KOPT-K1 (cell line): Measurements from ENCODE around the gene P4HA2.
"Not testable (repeated sequence)": the region's sequence is repeated elsewhere in the genome, so short reads cannot be mapped to it uniquely, and the experiment has no call there.

Source experiments
- H3K27ac ChIP-seq: fragments of 200-600 bp; sonication (generic); 2 replicates; pipeline ENCODE4 v1.5.1; 2016; ENCODE audit warnings: antibody characterized with exemption, mild to moderate bottlenecking, low read depth, low read length; ENCODE audit not compliant: poor library complexity, severe bottlenecking
- H3K36me3 ChIP-seq: fragments of 200-600 bp; sonication (generic); 2 replicates; pipeline ENCODE4 v1.5.1; 2017; ENCODE audit warnings: antibody characterized with exemption, mild to moderate bottlenecking, low read length, moderate library complexity; ENCODE audit not compliant: insufficient read depth
- H3K9me3 ChIP-seq: fragments of 200-600 bp; sonication (generic); 2 replicates; pipeline ENCODE4 v1.5.1; 2017; ENCODE audit warnings: antibody characterized with exemption, low read length, mild to moderate bottlenecking; ENCODE audit not compliant: insufficient read depth, poor library complexity, severe bottlenecking

Gene P4HA2

DNA sequence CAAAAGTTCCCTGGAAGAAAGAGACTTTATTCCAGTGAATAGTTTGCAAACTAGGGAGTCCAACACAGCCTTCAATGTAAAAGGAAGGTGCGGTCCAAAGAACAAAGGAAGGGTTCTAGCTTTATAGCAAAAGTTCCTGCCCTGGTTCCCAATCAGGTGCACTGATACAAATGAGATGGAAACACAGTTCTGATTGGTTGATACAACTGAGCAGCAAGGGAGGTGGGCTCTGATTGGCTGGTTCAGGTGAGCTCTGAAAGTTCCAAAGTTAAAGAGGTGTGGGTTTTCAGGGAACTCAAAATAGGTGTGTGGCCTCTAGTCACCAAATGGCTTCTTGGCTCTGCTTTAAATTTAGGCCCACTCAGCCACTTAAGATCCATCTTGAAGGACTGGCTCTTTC is 43.1 kb downstream of the P4HA2 start:
- Histone ChIP-seq H3K36me3 (no peaks in the 10 kb centered on the region), H3K9me3 (peaks cover 5% of the 10 kb centered on the region), H3K27ac (no peak overlapping the region)

DNA sequence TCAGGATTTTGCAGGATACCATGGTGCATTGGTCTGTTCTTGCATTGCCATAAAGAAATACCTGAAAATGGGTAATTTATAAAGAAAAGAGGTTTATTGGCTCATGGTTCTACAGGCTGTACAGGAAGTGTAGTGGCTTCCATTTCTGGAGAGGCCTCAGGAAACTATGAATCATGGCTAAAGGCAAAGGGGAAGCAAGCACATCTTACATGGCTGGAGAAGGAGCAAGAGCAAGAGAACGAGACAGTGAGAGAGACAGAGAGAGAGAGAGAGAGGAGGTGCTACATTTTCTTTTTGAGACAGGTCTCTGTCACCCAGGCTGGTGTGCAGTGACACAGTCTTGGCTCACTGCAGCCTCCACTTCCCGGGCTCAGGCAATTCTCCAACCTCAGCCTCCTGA is 43.9 kb downstream of the P4HA2 start:
- H3K9me3 ChIP-seq = peaks cover 5% of the 10 kb centered on the region
- H3K36me3 ChIP-seq = no peaks in the 10 kb centered on the region

GRCh38 chr5:132182359-132183040 is 45.2 kb downstream of the P4HA2 start:
- Histone ChIP-seq H3K9me3 (peaks cover 5% of the 10 kb centered on the region), H3K27ac (no peak overlapping the region), H3K36me3 (no peaks in the 10 kb centered on the region)

More for the DNA sequence above, 43.9 kb downstream of the P4HA2 start:
- H3K27ac ChIP-seq = no peak overlapping the region

DNA sequence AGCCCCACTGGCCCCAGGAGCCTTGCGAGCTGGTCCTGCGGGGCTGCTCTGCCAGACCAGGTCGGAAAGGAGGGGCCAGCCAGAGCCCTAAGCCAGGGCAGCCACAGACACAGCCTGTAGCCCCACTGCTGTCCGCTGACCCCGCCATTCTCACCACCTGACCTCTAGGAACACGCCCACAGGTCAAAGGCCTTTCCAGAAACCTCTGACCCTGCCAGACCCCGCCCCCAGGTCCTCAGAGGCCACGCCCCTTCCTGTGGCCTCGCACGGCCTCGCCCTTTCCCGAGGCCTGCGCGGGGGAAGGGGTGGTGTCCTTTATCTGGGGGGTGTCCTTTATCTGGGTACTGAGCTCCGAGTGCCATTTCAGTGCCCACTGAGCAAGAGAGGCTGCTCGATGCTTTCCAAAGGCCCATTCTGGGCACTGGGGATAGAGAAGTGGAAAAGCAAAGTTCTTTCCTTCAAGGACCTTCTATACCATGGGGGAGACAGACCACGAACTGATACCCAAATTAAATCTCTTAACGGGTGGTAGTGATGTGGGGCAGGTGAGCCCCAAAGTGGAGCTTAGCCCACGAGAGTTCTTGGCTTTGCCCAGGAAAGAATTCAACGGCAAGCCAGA is 46.5 kb downstream of the P4HA2 start:
- H3K27ac ChIP-seq = no peak overlapping the region
- no peaks in the 10 kb centered on the region for H3K36me3 ChIP-seq
- H3K9me3 ChIP-seq = peaks cover 5% of the 10 kb centered on the region

- peaks cover 5% of the 10 kb centered on the region for H3K9me3 ChIP-seq
- no peak overlapping the region for H3K27ac ChIP-seq
- no peaks in the 10 kb centered on the region for H3K36me3 ChIP-seq
Measured at GRCh38 chr5:132180134-132180745, 47.4 kb downstream of the P4HA2 start.

DNA sequence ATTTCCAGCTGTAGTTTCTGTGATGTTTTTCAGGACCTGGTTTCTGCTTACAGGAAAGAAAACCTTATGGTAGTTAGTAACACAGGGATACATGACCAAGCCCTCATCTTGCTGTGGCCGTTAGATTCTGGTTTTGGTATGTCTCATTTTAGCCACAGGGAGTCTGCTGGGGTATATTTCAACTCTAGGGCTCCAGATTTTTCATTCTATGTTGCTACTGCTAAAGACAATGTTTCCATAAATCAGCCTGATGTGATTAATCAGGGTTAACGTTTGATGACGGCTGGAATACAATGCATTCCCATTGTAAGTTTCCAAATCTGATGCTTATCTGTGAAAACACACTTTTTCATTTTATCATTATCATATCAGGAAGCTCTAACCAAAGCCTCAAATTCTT is 48.2 kb downstream of the P4HA2 start:
- Histone ChIP-seq H3K36me3 (no peaks in the 10 kb centered on the region), H3K9me3 (peaks cover 5% of the 10 kb centered on the region), H3K27ac (no peak overlapping the region)

- Histone ChIP-seq H3K27ac (no peak overlapping the region), H3K9me3 (no peaks in the 10 kb centered on the region), H3K36me3 (no peaks in the 10 kb centered on the region)
Measured at GRCh38 chr5:132177691-132178149, 49.9 kb downstream of the P4HA2 start.

DNA sequence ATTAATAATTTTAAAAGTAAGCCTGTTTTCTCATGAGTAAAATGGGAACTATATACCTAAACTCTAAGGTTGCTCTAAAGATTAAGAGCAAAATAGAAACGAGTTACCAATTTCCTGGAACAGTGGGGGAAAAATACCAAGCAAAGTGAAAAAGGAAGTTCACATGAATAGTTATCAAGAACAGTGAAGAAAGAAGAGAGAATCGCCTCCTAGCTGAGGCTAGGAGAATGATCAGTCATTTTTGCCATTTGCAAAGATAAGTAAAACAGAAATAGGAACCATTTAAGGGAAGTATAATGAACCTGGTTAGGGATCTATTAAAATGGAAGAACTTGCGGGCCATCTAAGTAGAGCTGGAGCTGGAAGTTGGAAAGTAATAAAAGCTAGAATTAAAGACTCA is 50.7 kb downstream of the P4HA2 start:
- Histone ChIP-seq H3K36me3 (no peaks in the 10 kb centered on the region), H3K27ac (no peak overlapping the region), H3K9me3 (no peaks in the 10 kb centered on the region)

GRCh38 chr5:132176521-132176945 is 51.1 kb downstream of the P4HA2 start:
- Histone ChIP-seq H3K27ac (no peak overlapping the region), H3K36me3 (no peaks in the 10 kb centered on the region), H3K9me3 (no peaks in the 10 kb centered on the region)

DNA sequence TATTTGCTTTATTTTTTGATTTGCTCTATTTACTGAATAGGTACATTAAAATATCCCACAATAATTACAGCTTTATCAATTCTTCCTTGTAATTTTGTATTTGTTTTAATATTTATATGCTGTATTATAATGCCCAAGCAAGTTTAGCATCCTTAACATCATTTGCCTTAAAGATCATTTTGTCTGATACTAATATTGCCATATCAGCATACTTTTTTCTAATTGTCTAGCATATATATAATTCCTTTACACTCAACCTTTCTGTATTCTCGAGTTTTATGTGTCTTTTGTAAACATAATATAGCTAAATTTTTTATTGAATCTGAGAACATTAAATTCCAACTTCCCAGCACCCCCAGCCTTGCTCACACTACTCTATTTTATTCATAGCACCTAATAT is 64.7 kb downstream of the P4HA2 start:
- no peak overlapping the region for H3K27ac ChIP-seq

DNA sequence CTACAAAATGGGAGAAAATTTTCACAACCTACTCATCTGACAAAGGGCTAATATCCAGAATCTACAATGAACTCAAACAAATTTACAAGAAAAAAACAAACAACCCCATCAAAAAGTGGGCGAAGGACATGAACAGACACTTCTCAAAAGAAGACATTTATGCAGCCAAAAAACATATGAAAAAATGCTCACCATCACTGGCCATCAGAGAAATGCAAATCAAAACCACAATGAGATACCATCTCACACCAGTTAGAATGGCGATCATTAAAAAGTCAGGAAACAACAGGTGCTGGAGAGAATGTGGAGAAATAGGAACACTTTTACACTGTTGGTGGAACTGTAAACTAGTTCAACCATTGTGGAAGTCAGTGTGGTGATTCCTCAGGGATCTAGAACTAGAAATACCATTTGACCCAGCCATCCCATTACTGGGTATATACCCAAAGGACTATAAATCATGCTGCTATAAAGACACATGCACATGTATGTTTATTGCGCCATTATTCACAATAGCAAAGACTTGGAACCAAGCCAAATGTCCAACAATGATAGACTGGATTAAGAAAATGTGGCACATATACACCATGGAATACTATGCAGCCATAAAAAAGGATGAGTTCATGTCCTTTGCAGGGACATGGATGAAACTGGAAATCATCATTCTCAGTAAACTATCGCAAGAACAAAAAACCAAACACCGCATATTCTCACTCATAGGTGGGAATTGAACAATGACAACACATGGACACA is 65.9 kb downstream of the P4HA2 start:
- H3K27ac ChIP-seq, H3K36me3 ChIP-seq, H3K9me3 ChIP-seq: not testable (repeated sequence)

More for the DNA sequence above, 64.7 kb downstream of the P4HA2 start:
- no peaks in the 10 kb centered on the region for H3K9me3 ChIP-seq
- no peaks in the 10 kb centered on the region for H3K36me3 ChIP-seq

DNA sequence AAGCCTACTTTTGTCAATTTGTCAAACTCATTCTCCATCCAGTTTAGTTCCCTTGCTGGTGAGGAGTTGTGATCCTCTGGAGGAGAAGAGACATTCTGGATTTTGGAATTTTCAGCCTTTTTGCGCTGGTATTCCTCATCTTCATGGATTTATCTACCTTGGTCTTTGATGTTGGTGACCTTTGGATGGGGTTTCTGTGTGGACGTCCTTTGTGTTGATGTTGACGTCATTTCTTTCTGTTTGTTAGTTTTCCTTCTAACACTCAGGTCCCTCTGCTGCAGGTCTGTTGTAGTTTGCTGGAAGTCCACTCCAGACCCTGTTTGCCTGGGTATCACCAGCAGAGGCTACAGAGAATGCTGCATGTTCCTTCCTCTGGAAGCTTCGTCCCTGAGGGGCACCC is 71.2 kb downstream of the P4HA2 start:
- Histone ChIP-seq H3K36me3 (no peaks in the 10 kb centered on the region), H3K27ac (no peak overlapping the region), H3K9me3 (peaks cover 21% of the 10 kb centered on the region)

- Histone ChIP-seq H3K27ac (no peak overlapping the region), H3K36me3 (no peaks in the 10 kb centered on the region), H3K9me3 (peaks cover 10% of the 10 kb centered on the region)
Measured at GRCh38 chr5:132150565-132150964, 77.1 kb downstream of the P4HA2 start.

DNA sequence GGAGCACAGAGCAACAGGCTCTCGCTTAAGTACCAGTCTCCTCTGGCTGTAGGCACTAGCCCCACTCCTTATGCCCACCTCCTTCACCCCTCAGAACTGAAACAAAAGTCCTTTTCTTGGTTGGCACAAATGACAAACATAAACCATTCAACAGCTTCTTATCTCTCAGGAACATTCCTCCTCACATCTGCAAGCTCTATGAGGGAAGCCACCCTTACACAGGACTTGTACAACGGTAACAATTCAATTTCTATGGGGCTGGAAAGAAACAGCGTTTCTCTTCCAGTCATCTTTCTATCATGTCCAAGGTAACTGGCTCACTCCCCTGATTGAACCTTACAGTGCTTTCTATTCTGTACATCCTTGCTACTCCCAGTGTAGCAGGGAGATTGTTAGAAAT is 80.0 kb downstream of the P4HA2 start:
- no peak overlapping the region for H3K27ac ChIP-seq
- peaks cover 8% of the 10 kb centered on the region for H3K9me3 ChIP-seq

GRCh38 chr5:132145326-132145725 is 82.3 kb downstream of the P4HA2 start:
- not testable (repeated sequence) for H3K9me3 ChIP-seq, H3K27ac ChIP-seq, H3K36me3 ChIP-seq

More for the DNA sequence above, 80.0 kb downstream of the P4HA2 start:
- no peaks in the 10 kb centered on the region for H3K36me3 ChIP-seq
